BE2C (cell line): ENCODE results near the gene CYP27B1.
"Not testable (repeated sequence)": the region's sequence is repeated elsewhere in the genome, so short reads cannot be mapped to it uniquely, and the experiment has no call there.

Experiments used
- DNase-seq: peaks from one replicate; pipeline ENCODE4 v3.0.0-alpha.2; 2020
- H3K27me3 ChIP-seq: fragments of 250-450 bp; sonication (Bioruptor Pico); 2 replicates; pipeline ENCODE4 v1.5.1; 2020; ENCODE audit warnings: mild to moderate bottlenecking
- H3K36me3 ChIP-seq: fragments of 250-450 bp; sonication (Bioruptor Pico); 2 replicates; pipeline ENCODE4 v1.5.1; 2020; ENCODE audit warnings: mild to moderate bottlenecking
- H3K4me1 ChIP-seq: fragments of 250-450 bp; sonication (Bioruptor Pico); 2 replicates; pipeline ENCODE4 v1.5.1; 2020
- H3K4me3 ChIP-seq: 2 replicates; pipeline ENCODE4 v1.5.1; 2011; ENCODE audit warnings: low read depth, low read length
- H3K9me3 ChIP-seq: fragments of 250-450 bp; sonication (Bioruptor Pico); 2 replicates; pipeline ENCODE4 v1.5.1; 2020
- CTCF ChIP-seq: IDR thresholded peaks from 2 replicates; pipeline ENCODE4 v1.5.1; 2012; ENCODE audit warnings: mild to moderate bottlenecking, low read depth, low read length

CYP27B1 gene

GRCh38 chr12:57716305-57716704, 50.6 kb downstream of the CYP27B1 start:
- Histone ChIP-seq H3K27me3 (no peaks in the 10 kb centered on the region), H3K4me1 (no peaks in the 10 kb centered on the region), H3K9me3 (no peaks in the 10 kb centered on the region), H3K4me3 (no peak overlapping the region), H3K36me3 (peaks cover 23% of the 10 kb centered on the region)
- DNase-seq: no peak
- no peak for TF ChIP-seq CTCF

- no peak for TF ChIP-seq CTCF
- no peaks in the 10 kb centered on the region for H3K4me1 ChIP-seq
- H3K27me3 ChIP-seq: no peaks in the 10 kb centered on the region
- H3K9me3 ChIP-seq: no peaks in the 10 kb centered on the region
- DNase-seq: no peak
- no peak overlapping the region for H3K4me3 ChIP-seq
- peaks cover 23% of the 10 kb centered on the region for H3K36me3 ChIP-seq
These were observed 51.1 kb downstream of the CYP27B1 start for GRCh38 chr12:57715786-57716185.

GRCh38 chr12:57715036-57715748, 51.7 kb downstream of the CYP27B1 start:
- peaks cover 23% of the 10 kb centered on the region for H3K36me3 ChIP-seq

GRCh38 chr12:57713209-57713608, 53.7 kb downstream of the CYP27B1 start:
- no peak for DNase-seq
- TF ChIP-seq CTCF: no peak
- Histone ChIP-seq H3K4me1 (no peaks in the 10 kb centered on the region), H3K27me3 (no peaks in the 10 kb centered on the region), H3K4me3 (no peak overlapping the region), H3K36me3 (peaks cover 16% of the 10 kb centered on the region), H3K9me3 (no peaks in the 10 kb centered on the region)

More at GRCh38 chr12:57715036-57715748, 51.7 kb downstream of the CYP27B1 start:
- not testable (repeated sequence) for H3K27me3 ChIP-seq, DNase-seq, H3K4me3 ChIP-seq, H3K9me3 ChIP-seq, H3K4me1 ChIP-seq

- no peak for DNase-seq
- Histone ChIP-seq H3K4me1 (no peaks in the 10 kb centered on the region), H3K27me3 (no peaks in the 10 kb centered on the region), H3K9me3 (no peaks in the 10 kb centered on the region), H3K36me3 (peaks cover 12% of the 10 kb centered on the region), H3K4me3 (no peak overlapping the region)
- TF ChIP-seq CTCF: no peak
These were observed 54.2 kb downstream of the CYP27B1 start for GRCh38 chr12:57712701-57713100.
